H1 (cell line): ENCODE measurements around the gene CFDP1. TPM values are rescaled to one million over a fixed set of nuclear protein-coding genes. Genes with fewer than 3 reads are reported as not detected.

Source experiments
- CTCF ChIA-PET: fragments of 300-600 bp; sonication (Branson Sonifier 250); formaldehyde crosslinking; loops from one replicate; lab custom pipeline; 2021; ENCODE audit not compliant: partially characterized antibody; lab: Charles Lee
- POLR2A ChIA-PET: fragments of 300-600 bp; sonication (Branson Sonifier 250); formaldehyde crosslinking; loops from one replicate; lab custom pipeline; 2021; ENCODE audit warnings: inconsistent platforms; ENCODE audit not compliant: partially characterized antibody; lab: Charles Lee
- DNase-seq, 2 experiments: peaks; one replicate each; pipeline versions ENCODE4 v3.0.0 to v3.0.0-alpha.2; 2010 to 2022; ENCODE audit warnings: low spot score in 2 of 2, low read depth in 1 of 2, mixed read lengths in 1 of 2
- FAIRE-seq: peaks from 2 replicates; lab custom pipeline; 2011; peaks lifted over from hg19 to GRCh38; lab: Jason Lieb, UNC
- H2AFZ ChIP-seq: 2 replicates; pipeline ENCODE4 v1.8.1; 2012; ENCODE audit warnings: low read length, inconsistent platforms
- H2AK5ac ChIP-seq: 2 replicates; pipeline ENCODE4 v1.6.1; 2013; ENCODE audit warnings: low read depth, low read length
- H2BK120ac ChIP-seq: replicated peaks from 2 replicates; pipeline ENCODE3; 2013; ENCODE audit warnings: low read depth, low read length, inconsistent platforms
- H2BK12ac ChIP-seq: 2 replicates; pipeline ENCODE4 v1.6.1; 2013; ENCODE audit warnings: low read depth, low read length
- H2BK15ac ChIP-seq: 2 replicates; pipeline ENCODE4 v1.6.1; 2013; ENCODE audit warnings: low read length
- H2BK20ac ChIP-seq: 2 replicates; pipeline ENCODE4 v1.6.1; 2013; ENCODE audit warnings: low read length
- H2BK5ac ChIP-seq: 2 replicates; pipeline ENCODE4 v1.6.1; 2013; ENCODE audit warnings: low read depth, low read length
- H3K14ac ChIP-seq: 2 replicates; pipeline ENCODE4 v1.6.1; 2013; ENCODE audit warnings: inconsistent platforms; ENCODE audit not compliant: insufficient read length
- H3K18ac ChIP-seq: 2 replicates; pipeline ENCODE4 v1.6.1; 2013; ENCODE audit warnings: low read length; ENCODE audit errors: extremely low read depth
- H3K23ac ChIP-seq: 2 replicates; pipeline ENCODE4 v1.6.1; 2013; ENCODE audit warnings: inconsistent platforms; ENCODE audit not compliant: insufficient read length
- H3K23me2 ChIP-seq: 2 replicates; pipeline ENCODE4 v1.6.1; 2013; ENCODE audit warnings: low read depth, low read length
- H3K27ac ChIP-seq: 2 replicates; pipeline ENCODE4 v1.6.1; 2011; ENCODE audit warnings: low read depth, low read length, inconsistent platforms
- H3K27me3 ChIP-seq, 4 experiments: replicated peaks in 1 of 4; 1 replicate in 1 of 4; 2 replicates in 3 of 4; pipeline versions ENCODE4 v1.6.1 to v1.8.1; 2011 to 2013; ENCODE audit warnings: low read length in 3 of 4, mild to moderate bottlenecking in 3 of 4, inconsistent platforms in 2 of 4, mixed read lengths in 2 of 4, moderate library complexity in 1 of 4; ENCODE audit not compliant: control insufficient read depth in 3 of 4, insufficient read depth in 3 of 4; ENCODE audit errors: extremely low read depth in 1 of 4
- H3K36me3 ChIP-seq, 4 experiments: 2 replicates each; pipeline versions ENCODE4 v1.6.1 to v1.8.1; 2011 to 2013; ENCODE audit warnings: mild to moderate bottlenecking in 4 of 4, low read length in 3 of 4, moderate library complexity in 2 of 4, control low read depth in 1 of 4, inconsistent platforms in 1 of 4; ENCODE audit not compliant: insufficient read depth in 4 of 4, control insufficient read depth in 2 of 4
- H3K4ac ChIP-seq: replicated peaks from 2 replicates; pipeline ENCODE3; 2013; ENCODE audit warnings: low read length, low read depth, mixed read lengths, inconsistent platforms; ENCODE audit not compliant: insufficient read length
- H3K4me1 ChIP-seq, 4 experiments: replicated peaks in 1 of 4; 1 replicate in 1 of 4; 2 replicates in 3 of 4; pipeline versions ENCODE4 v1.6.1 to v1.8.1; 2011 to 2013; ENCODE audit warnings: low read length in 3 of 4, inconsistent platforms in 2 of 4, mixed read lengths in 1 of 4; ENCODE audit not compliant: insufficient read depth in 4 of 4, control insufficient read depth in 3 of 4
- H3K4me2 ChIP-seq, 2 experiments: 2 replicates each; pipeline versions ENCODE4 v1.6.1 to v1.8.1; 2011 to 2013; ENCODE audit warnings: low read depth in 2 of 2, low read length in 2 of 2, control low read depth in 1 of 2, inconsistent platforms in 1 of 2, mild to moderate bottlenecking in 1 of 2; ENCODE audit not compliant: insufficient read depth in 1 of 2
- H3K4me3 ChIP-seq, 4 experiments: fragments of 200-600, 300-600 bp in 1 of 4; sonication (generic), shearing (Covaris generic), sonication (Bioruptor Twin) in 1 of 4; 2 replicates each; pipeline versions ENCODE4 v1.5.1 to v1.8.1; 2011 to 2016; ENCODE audit warnings: low read length in 4 of 4, low read depth in 3 of 4, control low read depth in 2 of 4, inconsistent platforms in 2 of 4, mild to moderate bottlenecking in 2 of 4, mixed read lengths in 1 of 4, moderate library complexity in 1 of 4; ENCODE audit not compliant: insufficient read depth in 2 of 4; ENCODE audit errors: extremely low read depth in 1 of 4
- H3K56ac ChIP-seq: replicated peaks from 2 replicates; pipeline ENCODE3; 2013; ENCODE audit warnings: low read depth, mild to moderate bottlenecking, mixed read lengths, low read length, inconsistent platforms; ENCODE audit not compliant: insufficient read length
- H3K79me1 ChIP-seq: 2 replicates; pipeline ENCODE4 v1.6.1; 2013; ENCODE audit warnings: low read depth, low read length, control low read depth
- H3K79me2 ChIP-seq, 2 experiments: 2 replicates each; pipeline versions ENCODE4 v1.6.1 to v1.8.1; 2012 to 2013; ENCODE audit warnings: low read length in 2 of 2, mild to moderate bottlenecking in 2 of 2, inconsistent platforms in 1 of 2; ENCODE audit not compliant: insufficient read depth in 2 of 2, control insufficient read depth in 1 of 2
- H3K9ac ChIP-seq, 4 experiments: replicated peaks in 1 of 4; 1 replicate in 1 of 4; 2 replicates in 3 of 4; pipeline versions ENCODE4 v1.6.1 to v1.8.1; 2011 to 2013; ENCODE audit warnings: low read depth in 3 of 4, low read length in 3 of 4, control low read depth in 2 of 4, mild to moderate bottlenecking in 2 of 4, moderate library complexity in 2 of 4, inconsistent platforms in 1 of 4; ENCODE audit errors: extremely low read depth in 1 of 4
- H3K9me3 ChIP-seq, 2 experiments: 2 replicates each; pipeline versions ENCODE4 v1.6.1 to v1.8.1; 2012 to 2013; ENCODE audit warnings: mild to moderate bottlenecking in 2 of 2, moderate library complexity in 2 of 2, control low read depth in 1 of 2, inconsistent platforms in 1 of 2, low read depth in 1 of 2, low read length in 1 of 2, mixed read lengths in 1 of 2; ENCODE audit not compliant: insufficient read depth in 2 of 2
- H4K20me1 ChIP-seq, 2 experiments: replicated peaks in 1 of 2; 2 replicates each; pipeline versions ENCODE3 to v1.8.1; 2011 to 2013; ENCODE audit warnings: inconsistent platforms in 2 of 2, low read length in 2 of 2, mild to moderate bottlenecking in 1 of 2; ENCODE audit not compliant: insufficient read depth in 2 of 2, control insufficient read depth in 1 of 2
- H4K5ac ChIP-seq: 2 replicates; pipeline ENCODE4 v1.6.1; 2013; ENCODE audit warnings: low read length, low read depth, mixed read lengths, inconsistent platforms; ENCODE audit not compliant: insufficient read length
- H4K8ac ChIP-seq: 2 replicates; pipeline ENCODE4 v1.8.0; 2013; ENCODE audit warnings: mild to moderate bottlenecking, moderate library complexity, low read length, inconsistent platforms; ENCODE audit not compliant: insufficient read depth; ENCODE audit errors: extremely low read depth
- H4K91ac ChIP-seq: replicated peaks from 2 replicates; pipeline ENCODE3; 2013; ENCODE audit warnings: low read length, mixed read lengths, inconsistent platforms; ENCODE audit not compliant: insufficient read length
- BRCA1 ChIP-seq: IDR thresholded peaks from 2 replicates; pipeline ENCODE4 v1.6.1; 2012; ENCODE audit warnings: low read depth, low read length, improper control_type of control experiment
- CEBPB ChIP-seq: IDR thresholded peaks from 2 replicates; pipeline ENCODE4 v1.6.1; 2012; ENCODE audit warnings: low read depth, low read length
- CREB1 ChIP-seq: IDR thresholded peaks from 2 replicates; pipeline ENCODE4 v1.6.1; 2012; ENCODE audit warnings: inconsistent platforms
- EGR1 ChIP-seq: IDR thresholded peaks from 2 replicates; pipeline ENCODE4 v1.6.1; 2011; ENCODE audit warnings: low read depth, low read length, borderline replicate concordance
- EZH2 ChIP-seq: fragments of 200-600 bp; sonication (generic); IDR thresholded peaks from 2 replicates; pipeline ENCODE4 v1.7.1; 2012; ENCODE audit warnings: low read depth, mild to moderate bottlenecking, moderate library complexity, low read length, inconsistent platforms; ENCODE audit not compliant: severe bottlenecking
- HDAC2 ChIP-seq, 2 experiments: fragments of 300-600 bp in 1 of 2; sonication (generic) in 1 of 2; IDR thresholded peaks; 2 replicates each; pipeline ENCODE4 v1.6.1; 2011 to 2012; ENCODE audit warnings: low read depth in 2 of 2, low read length in 2 of 2, mild to moderate bottlenecking in 2 of 2, moderate library complexity in 2 of 2, borderline replicate concordance in 1 of 2, inconsistent platforms in 1 of 2
- HDAC6 ChIP-seq: IDR thresholded peaks from one replicate; pipeline ENCODE4 v1.7.1; 2012; ENCODE audit warnings: low read depth, mild to moderate bottlenecking, inconsistent platforms, low read length, moderate library complexity
- KDM1A ChIP-seq: fragments of 200-600, 300-600 bp; sonication (generic); IDR thresholded peaks from 2 replicates; pipeline ENCODE4 v1.7.1; 2016; ENCODE audit warnings: mild to moderate bottlenecking, low read length, borderline replicate concordance
- RFX5 ChIP-seq: IDR thresholded peaks from 2 replicates; pipeline ENCODE4 v1.6.1; 2011; ENCODE audit warnings: low read depth, low read length, improper control_type of control experiment, borderline replicate concordance
- SIX5 ChIP-seq: IDR thresholded peaks from 2 replicates; pipeline ENCODE4 v1.6.1; 2011; ENCODE audit warnings: mild to moderate bottlenecking, low read depth, low read length
- SUZ12 ChIP-seq: fragments of 200-600 bp; sonication (generic); IDR thresholded peaks from 2 replicates; pipeline ENCODE4 v1.6.1; 2012; ENCODE audit warnings: mild to moderate bottlenecking, inconsistent platforms, low read length, moderate library complexity, mixed read lengths
- TAF1 ChIP-seq: IDR thresholded peaks from 2 replicates; pipeline ENCODE4 v1.6.1; 2011; ENCODE audit warnings: mild to moderate bottlenecking, low read depth, low read length
- TAF7 ChIP-seq: optimal IDR thresholded peaks from 2 replicates; pipeline ENCODE3; 2011; ENCODE audit warnings: low read depth, mild to moderate bottlenecking, inconsistent platforms, low read length, moderate library complexity, borderline replicate concordance
- ZNF274 ChIP-seq: IDR thresholded peaks from 2 replicates; pipeline ENCODE4 v1.7.0; 2012; ENCODE audit warnings: low read length, borderline replicate concordance; ENCODE audit errors: extremely low read depth
- WGBS, 2 experiments: shearing (Covaris generic) in 1 of 2; methylation state at CpG; one replicate each; pipeline versions ENCODE4 v1.1.6 to v1.1.7; 2013 to 2015; ENCODE audit warnings: low lambda C conversion rate in 2 of 2, mixed read lengths in 2 of 2, inconsistent platforms in 1 of 2, low coverage in 1 of 2, missing lambda C conversion rate in 1 of 2; ENCODE audit not compliant: insufficient replicate concordance in 2 of 2, insufficient coverage in 1 of 2, insufficient read length in 1 of 2; ENCODE audit errors: extremely low coverage in 1 of 2, missing lambda C conversion rate in 1 of 2; 5-methylcytosine and 5-hydroxymethylcytosine counted together
- polyA plus RNA-seq, 7 experiments: library from polyadenylated mRNA; depleted of rRNA in 3 of 7; stranded (reverse) in 5 of 7; unstranded in 2 of 7; fragments of >200 nt in 5 of 7; fragments of 200-250 nt in 2 of 7; gene quantifications; 1 replicate in 5 of 7; 2 replicates in 1 of 7; 4 replicates in 1 of 7; pipeline versions ENCODE4 v1.2.1 to v1.2.3, GENCODE V29; 2011 to 2013; ENCODE audit warnings: missing spikeins in 2 of 7, mixed read lengths in 2 of 7
- total RNA-seq: library from RNA; stranded (reverse); fragmentation: NEBNext Ultra II Directional; extraction: Animal tissue kit (Norgen Biotek cat#: 25700); gene quantifications from 2 replicates; pipeline ENCODE4 v1.2.1, GENCODE V29; 2021

Gene CFDP1
- total and polyA plus RNA-seq, 2 of the 8 experiments (the other 6 are each of a cell fraction or from before 2014, with no cell fraction given): 25.5 to 77.3 TPM

DNA sequence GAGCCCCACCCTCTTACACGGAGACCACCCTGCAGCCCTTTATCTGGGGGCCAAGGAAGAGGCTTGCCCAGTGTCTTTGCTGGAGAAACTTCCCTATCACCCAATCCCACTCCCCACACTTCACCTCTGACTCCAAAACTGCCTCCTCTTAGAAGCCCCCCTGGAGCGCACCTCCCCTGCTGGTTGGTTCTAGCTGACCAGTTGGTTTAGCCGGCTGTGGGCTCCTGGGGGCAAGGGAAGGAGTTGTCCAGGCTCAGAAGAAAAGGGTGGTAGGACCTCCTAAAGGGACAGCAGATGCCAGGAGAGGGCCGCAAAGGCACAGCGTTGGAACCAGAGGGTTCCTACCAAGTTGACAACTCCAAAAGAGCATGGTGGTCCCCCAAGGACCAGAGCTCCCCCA is 183.9 kb downstream of the CFDP1 start:
- no peak overlapping the region for H2BK120ac ChIP-seq
- ChIA-PET POLR2A (interaction anchor here (1.0 to 16.2 kb wide), 4 partner anchors 14 to 43 kb away, joined by 4 to 375 read pairs (median 81); no protein-coding TSS in a partner anchor), CTCF (interaction anchor here (0.8 to 15.7 kb wide), 10 partner anchors 14 to 234 kb away, joined by 3 to 236 read pairs (median 4); no protein-coding TSS in a partner anchor)
- no peak overlapping the region for H4K5ac ChIP-seq
- H2BK12ac ChIP-seq: no peak overlapping the region
- no peak overlapping the region for H4K8ac ChIP-seq
- H3K4me3 ChIP-seq: peak overlapping the region in 1 of 4 experiments; percentile 87; a peak in 2 of 8 replicates
- peaks cover 41 to 43% of the 10 kb centered on the region in 2 experiments for H4K20me1 ChIP-seq
- no peak overlapping the region for H3K27ac ChIP-seq
- H2BK20ac ChIP-seq: no peak overlapping the region
- no peak overlapping the region for H3K4ac ChIP-seq
- H3K56ac ChIP-seq: no peak overlapping the region
- DNase-seq (no peak), FAIRE-seq (no peak)
- peak overlapping the region; percentile 78; the same call in 1 of the 2 replicates for H2BK5ac ChIP-seq
- WGBS, 2 experiments: 88% methylated on average over 5 of the region's 5 CpGs; no CpG with 5 or more reads in 1 of the 2 experiments
- H3K4me1 ChIP-seq: peaks cover 8 to 74% (median 63%) of the 10 kb centered on the region in 4 experiments
- peaks cover 41% of the 10 kb centered on the region for H3K79me1 ChIP-seq
- H3K23me2 ChIP-seq: peaks cover 14% of the 10 kb centered on the region; the same call in 1 of the 2 replicates
- no peak overlapping the region for H3K14ac ChIP-seq
- no peak overlapping the region for H4K91ac ChIP-seq
- H2AK5ac ChIP-seq: no peak overlapping the region
- no peaks in the 10 kb centered on the region for H3K9me3 ChIP-seq
- H3K9ac ChIP-seq: no peak overlapping the region
- no peak overlapping the region for H2AFZ ChIP-seq
- H3K4me2 ChIP-seq: peak overlapping the region; percentile 76 to 96; a peak in 2 of 4 replicates
- H3K18ac ChIP-seq: no peak overlapping the region; the same call in 1 of the 2 replicates
- no peaks in the 10 kb centered on the region; a peak in 1 of 7 replicates for H3K27me3 ChIP-seq
- H3K79me2 ChIP-seq: peaks cover 27 to 83% of the 10 kb centered on the region in 2 experiments
- no peak overlapping the region for H2BK15ac ChIP-seq
- H3K23ac ChIP-seq: no peak overlapping the region
- H3K36me3 ChIP-seq: no peaks in the 10 kb centered on the region
- TF ChIP-seq HDAC6 (no peak), SIX5 (no peak), TAF7 (no peak), CEBPB (no peak), CREB1 (no peak), EZH2 (no peak), ZNF274 (no peak), KDM1A (no peak), EGR1 (no peak), SUZ12 (no peak), TAF1 (no peak), RFX5 (no peak), BRCA1 (no peak), HDAC2 (IDR thresholded peaks at IDR 0.05; ENCODE audit: borderline replicate concordance in 1 of 2, low read depth in 2 of 2, low read length in 2 of 2) (no peak)
